ENCODE data around the gene ASIC3.

GRCh38 chr7:151043959-151044358 is 4.4 kb upstream of the ASIC3 start:
- no peak for TF ChIP-seq CTCF (IDR thresholded peaks at IDR 0.05; ENCODE audit: extremely low read depth in 1 of 2, insufficient read depth in 1 of 2, low read depth in 1 of 2, low read length in 2 of 2)
- no peak for TF ChIP-seq GATA2 (IDR thresholded peaks at IDR 0.05; ENCODE audit: insufficient read depth, insufficient read length, low read depth, low read length)
- TF ChIP-seq MAX (IDR thresholded peaks at IDR 0.05; ENCODE audit: insufficient read depth, insufficient read length): no peak
- no peak for TF ChIP-seq EZH2 (IDR thresholded peaks at IDR 0.05; ENCODE audit: borderline replicate concordance, low read depth, low read length, severe bottlenecking)
- no peak for TF ChIP-seq POLR2A (IDR thresholded peaks at IDR 0.05; ENCODE audit: low read depth, low read length)
- TF ChIP-seq POLR2AphosphoS5 (IDR thresholded peaks at IDR 0.05; ENCODE audit: insufficient read depth, low read depth, low read length): no peak
- TF ChIP-seq FOS (IDR thresholded peaks at IDR 0.05; ENCODE audit: borderline replicate concordance, insufficient read depth, low read length): no peak

Measured in endothelial cell of umbilical vein (primary cell).